ENCODE measurements around the gene RBM14. TPM values are rescaled to one million over a fixed set of nuclear protein-coding genes. Genes with fewer than 3 reads are reported as not detected.

Gene RBM14
- total RNA-seq, 4 donors from 2014 or later, result 13.8 to 70.1 (median 47.0) TPM

GRCh38 chr11:66676282-66676919 lies 60.0 kb downstream of the RBM14 start:
- no peak for DNase-seq
- in situ Hi-C loops (cut with MboI; ENCODE audit: low pct_ligation_motif_present in 1 of 4, low pct_unique_long_range_greater_than_20kb in 1 of 4, low sequenced_read_pairs in 3 of 4) (loop anchor here in 2 of 4 donors (10.0 kb wide), 2 partner anchors 92 to 102 kb away; no protein-coding TSS in a partner anchor), intact Hi-C loops (cut with DNase I; ENCODE audit: low total_unique reads) (no loop called here)
- TF ChIP-seq CTCF (IDR thresholded peaks at IDR 0.05), result no peak
- TF ChIP-seq POLR2AphosphoS5 (IDR thresholded peaks at IDR 0.05), result no peak
- TF ChIP-seq POLR2A (IDR thresholded peaks at IDR 0.05), result no peak
- no peak for TF ChIP-seq EP300 (IDR thresholded peaks at IDR 0.05; ENCODE audit: low read depth)
- Histone ChIP-seq H3K4me3 (peak overlapping the region in 1 of 4 donors; percentile 78), H3K27me3 (no peaks in the 10 kb centered on the region), H3K4me1 (peaks cover 17 to 37% (median 24%) of the 10 kb centered on the region in 4 donors), H3K9me3 (no peaks in the 10 kb centered on the region), H3K36me3 (no peaks in the 10 kb centered on the region), H3K27ac (no peak overlapping the region)
- 74 to 93% methylated on average over 3 to 16 of the region's 16 CpGs for WGBS, 2 donors (ENCODE audit: low coverage in 1 of 2)

Small RNA genes within 50 kb of the gene (small RNA-seq; reads per million reads assigned to genes)
- 0 reads per million in 4 donors for gene RNU4-39P

Other genes starting within 250 kb of the RBM14 start
- gene SLC29A2, start 244.9 kb upstream of the RBM14 start, total RNA-seq, result 10 to 100 TPM in 3 of 4 donors, 1 to 10 TPM in 1; 7.5 to 32.4 (median 14.4) TPM
- gene NPAS4, start 195.6 kb upstream of the RBM14 start, total RNA-seq, result under 1 TPM in 1 of 4 donors, not detected in 3; 0.16 TPM
- gene MRPL11, start 177.8 kb upstream of the RBM14 start, total RNA-seq, result 100 to 1,000 TPM in 1 of 4 donors, 10 to 100 TPM in 3; 39.6 to 127 (median 43.5) TPM
- 10 to 100 TPM in 1 of 4 donors, 1 to 10 TPM in 3; 1.2 to 14.2 (median 7.8) TPM for gene PELI3, start 149.7 kb upstream of the RBM14 start, total RNA-seq
- gene DPP3, start 136.2 kb upstream of the RBM14 start, total RNA-seq, result 100 to 1,000 TPM in 1 of 4 donors, 10 to 100 TPM in 3; 32.8 to 116 (median 53.4) TPM
- gene BBS1, start 106.0 kb upstream of the RBM14 start, total RNA-seq, result 100 to 1,000 TPM in 1 of 4 donors, 10 to 100 TPM in 3; 33.3 to 146 (median 56.0) TPM
- 10 to 100 TPM; 12.1 to 34.4 (median 13.8) TPM for gene ZDHHC24, start 70.6 kb upstream of the RBM14 start, total RNA-seq
- gene ACTN3, start 69.7 kb upstream of the RBM14 start, total RNA-seq, result not detected
- gene CTSF, start 48.0 kb upstream of the RBM14 start, total RNA-seq, result 10 to 100 TPM; 23.5 to 80.6 (median 39.0) TPM
- gene CCDC87, start 23.6 kb upstream of the RBM14 start, total RNA-seq, result under 1 TPM in 2 of 4 donors, not detected in 2; 0.32 to 0.96 TPM
- gene CCS, start 23.4 kb upstream of the RBM14 start, total RNA-seq, result 10 to 100 TPM; 37.4 to 82.0 (median 49.5) TPM
- 100 to 1,000 TPM in 1 of 4 donors, 10 to 100 TPM in 3; 66.5 to 193 (median 68.8) TPM for gene RBM4, start 22.1 kb downstream of the RBM14 start, total RNA-seq
- gene RBM4B, start 61.3 kb downstream of the RBM14 start, total RNA-seq, result 10 to 100 TPM; 14.2 to 22.1 (median 15.5) TPM
- 1 to 10 TPM in 3 of 4 donors, under 1 TPM in 1; 0.75 to 2.2 (median 1.6) TPM for gene SPTBN2, start 112.6 kb downstream of the RBM14 start, total RNA-seq
- gene RCE1, start 226.8 kb downstream of the RBM14 start, total RNA-seq, result 10 to 100 TPM; 14.5 to 40.3 (median 37.4) TPM
- 10 to 100 TPM; 14.3 to 52.3 (median 22.6) TPM for gene LRFN4, start 240.4 kb downstream of the RBM14 start, total RNA-seq

Data from transverse colon (tissue), 4 donors.